NCI-H748 treated with DMSO at 0.1 percent for 48 hours (cell line): ENCODE measurements around the gene CDKN2A.

ENCODE experiments used
- DNase-seq: peaks from one replicate; lab custom pipeline; 2025; lab: John Stamatoyannopoulos, UW

CDKN2A gene

GRCh38 chr9:21993893-21994555 lies at the start of gene CDKN2A:
TSS of gene CDKN2A (minus strand) at chr9:21994392.
- DNase-seq, result peak; percentile 65

- DNase-seq, result no peak
Measured at GRCh38 chr9:22043928-22044327, 49.7 kb upstream of the CDKN2A start.

DNA sequence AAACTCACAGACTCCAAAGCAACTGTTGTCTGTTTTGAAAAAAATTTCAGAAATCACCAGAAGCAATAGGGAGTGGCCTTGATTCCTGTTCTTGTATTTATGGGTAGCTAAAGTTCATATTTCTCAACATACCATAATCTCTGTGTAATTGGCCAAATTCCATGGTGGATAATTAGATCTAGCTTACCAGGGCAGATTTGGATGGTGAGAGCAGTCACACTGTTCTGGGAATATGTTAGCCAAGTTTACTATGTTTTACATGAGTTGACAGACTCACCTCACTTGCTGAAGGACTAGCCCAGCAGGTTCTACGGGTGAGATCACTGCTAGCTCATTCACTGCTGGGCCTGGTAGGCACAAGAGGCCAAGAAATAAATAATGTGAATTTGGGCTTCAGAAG lies 47.6 kb upstream of the CDKN2A start:
- DNase-seq, result no peak

DNA sequence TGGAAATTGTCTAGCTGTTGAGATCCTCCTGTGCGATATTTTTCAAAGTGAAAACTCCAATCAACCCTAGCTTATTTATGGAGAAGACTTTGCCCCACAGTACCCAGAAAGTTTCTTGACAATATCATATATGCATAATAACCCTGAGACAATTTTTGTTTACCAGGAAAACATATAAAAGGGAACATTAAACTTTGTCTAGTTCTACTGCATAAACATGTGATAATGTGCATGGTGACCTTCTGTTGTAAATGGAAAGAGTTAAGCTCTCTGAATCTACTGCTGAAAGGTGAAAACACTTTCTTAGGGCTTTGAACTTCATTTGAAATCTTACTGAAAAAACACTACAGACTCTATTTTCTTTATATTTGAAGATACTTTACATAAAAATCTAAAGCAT lies 47.2 kb upstream of the CDKN2A start:
- no peak for DNase-seq

- no peak for DNase-seq
Measured at GRCh38 chr9:22040760-22041159, 46.6 kb upstream of the CDKN2A start.

DNA sequence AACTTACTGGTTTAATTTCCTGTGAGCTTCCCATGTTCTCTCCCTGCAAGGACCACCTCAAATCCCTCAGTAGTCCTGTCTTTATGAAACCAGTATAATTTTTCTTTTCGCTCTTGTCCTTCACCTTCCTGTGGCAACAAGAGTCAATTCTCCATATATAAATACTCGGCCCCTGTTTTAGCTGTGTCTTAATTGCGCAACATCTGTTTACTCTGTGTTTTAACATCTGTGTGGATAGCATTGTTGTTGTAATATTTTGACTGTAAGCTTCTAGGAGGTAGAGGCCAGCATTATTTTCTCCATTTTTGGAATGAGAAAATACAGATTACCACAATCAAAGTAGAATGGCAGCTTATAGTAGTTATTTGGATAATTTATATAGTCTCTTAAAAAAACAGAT lies 45.1 kb upstream of the CDKN2A start:
- DNase-seq, result no peak

GRCh38 chr9:22037954-22038690 lies 43.9 kb upstream of the CDKN2A start:
- peak; percentile 4 for DNase-seq

DNA sequence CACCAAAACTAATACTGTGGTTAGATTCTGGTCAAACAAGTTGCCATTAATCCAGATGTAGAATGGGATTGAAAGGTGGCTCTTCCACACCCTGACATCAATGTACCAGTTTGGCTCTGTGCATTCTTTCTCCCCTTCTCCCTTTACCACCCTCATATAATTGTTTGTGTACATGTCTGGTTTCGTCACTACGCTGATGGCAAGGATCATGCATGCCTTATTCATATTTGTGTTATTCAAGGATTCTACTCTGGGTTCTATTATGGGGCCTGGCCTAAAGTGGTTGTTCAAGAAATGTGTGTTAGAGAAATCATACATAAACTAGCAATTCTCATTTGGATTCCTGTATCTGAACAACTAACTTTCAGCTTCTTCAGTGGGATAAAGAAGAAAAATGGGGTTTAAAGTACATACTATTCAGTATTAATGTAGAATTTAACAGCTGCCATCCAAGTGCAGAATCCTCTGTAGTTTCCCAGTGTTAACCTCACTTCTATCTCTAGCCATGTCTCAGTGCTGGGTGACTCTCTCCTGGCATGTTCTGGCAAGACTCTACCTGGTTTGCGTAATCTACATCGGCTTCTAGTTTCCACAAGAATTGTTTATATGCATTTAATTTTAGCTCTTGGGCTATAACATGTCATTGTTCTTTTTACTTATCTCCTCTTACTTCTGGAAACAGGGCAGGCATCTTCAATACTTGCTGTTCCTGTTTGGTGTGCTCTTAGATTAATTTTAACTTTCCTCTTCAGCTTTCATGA lies 42.9 kb upstream of the CDKN2A start:
- no peak for DNase-seq

DNA sequence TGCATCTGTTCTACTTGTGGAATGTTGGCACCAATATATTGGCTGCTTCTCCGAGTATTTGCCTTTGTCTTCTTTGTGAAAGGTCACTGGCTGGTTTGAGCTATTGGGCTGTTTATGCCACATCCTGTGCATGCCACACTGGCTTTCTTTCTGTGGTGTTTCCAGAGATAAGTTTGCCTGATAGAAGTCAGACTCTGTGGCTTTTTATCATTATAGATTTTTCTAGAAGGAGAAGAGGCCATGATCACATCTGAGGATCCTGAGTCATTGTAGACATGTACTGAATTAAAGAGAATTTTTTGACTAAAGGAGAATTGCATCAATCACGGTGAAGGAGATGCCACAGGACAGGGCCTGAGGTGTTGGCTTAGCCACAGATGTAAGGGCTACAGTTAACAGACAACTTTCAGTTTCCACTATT lies 41.4 kb upstream of the CDKN2A start:
- DNase-seq, result no peak

DNA sequence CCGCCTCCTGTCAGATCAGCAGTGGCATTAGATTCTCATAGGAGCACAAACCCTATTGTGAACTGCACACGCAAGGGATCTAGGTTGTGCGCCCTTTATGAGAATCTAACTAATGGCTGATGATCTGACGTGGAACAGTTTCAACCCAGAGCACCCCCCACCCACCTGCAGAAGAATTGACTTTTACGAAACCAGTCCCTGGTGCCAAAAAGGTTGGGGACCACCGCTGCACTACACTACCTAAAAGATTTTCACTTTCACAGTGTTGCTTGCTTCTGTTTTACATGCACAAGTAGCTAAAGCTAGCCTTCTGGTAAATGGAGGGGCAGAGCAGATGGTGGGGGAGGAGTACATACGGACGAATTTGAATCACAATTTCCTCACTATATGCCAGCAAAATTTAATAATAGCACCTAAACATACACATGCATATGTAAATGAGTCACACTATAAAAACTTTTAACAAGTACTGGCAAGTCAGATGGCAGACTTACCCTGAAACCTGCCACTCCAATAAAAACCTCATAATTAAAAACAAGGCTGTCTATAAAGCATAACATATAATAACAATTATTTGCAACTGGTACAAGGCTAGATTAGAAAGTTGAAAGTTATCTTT lies 38.9 kb upstream of the CDKN2A start:
- no peak for DNase-seq

DNA sequence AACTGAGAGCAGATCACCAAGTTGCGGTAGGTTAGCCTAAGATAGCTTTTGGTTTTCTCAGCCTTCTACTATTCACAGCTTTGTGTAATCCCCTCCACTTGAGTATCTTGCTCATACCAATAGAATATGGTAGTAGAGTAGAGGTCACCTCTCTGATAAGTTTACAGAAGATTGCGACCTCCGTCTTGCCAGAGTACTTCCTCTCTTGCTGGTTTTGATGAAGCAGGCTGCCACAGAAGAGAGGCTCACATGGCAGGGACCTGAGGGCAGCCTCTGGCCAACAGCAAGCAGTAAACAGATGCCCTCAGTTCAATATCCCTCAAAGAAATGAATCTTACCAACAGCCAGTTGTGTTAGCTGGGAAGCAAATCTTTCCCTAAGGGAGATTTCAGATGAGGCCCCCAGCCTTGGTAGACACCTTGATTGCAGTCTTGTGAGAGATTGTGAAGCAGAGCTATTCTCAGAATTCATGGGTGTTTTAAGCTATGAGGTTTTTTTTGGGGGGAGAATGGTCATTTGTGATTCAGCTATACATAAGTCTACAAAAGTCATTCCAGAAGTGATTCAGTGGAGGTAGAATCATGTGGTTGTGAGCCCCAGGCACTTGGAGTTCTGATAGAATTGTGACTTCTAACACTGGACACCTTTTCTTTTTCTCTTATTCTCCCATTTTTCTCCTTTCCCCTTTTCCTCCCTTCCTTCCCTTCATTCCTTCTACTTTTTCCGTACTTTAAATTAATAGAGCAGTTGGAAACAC lies 37.6 kb upstream of the CDKN2A start:
- no peak for DNase-seq

DNA sequence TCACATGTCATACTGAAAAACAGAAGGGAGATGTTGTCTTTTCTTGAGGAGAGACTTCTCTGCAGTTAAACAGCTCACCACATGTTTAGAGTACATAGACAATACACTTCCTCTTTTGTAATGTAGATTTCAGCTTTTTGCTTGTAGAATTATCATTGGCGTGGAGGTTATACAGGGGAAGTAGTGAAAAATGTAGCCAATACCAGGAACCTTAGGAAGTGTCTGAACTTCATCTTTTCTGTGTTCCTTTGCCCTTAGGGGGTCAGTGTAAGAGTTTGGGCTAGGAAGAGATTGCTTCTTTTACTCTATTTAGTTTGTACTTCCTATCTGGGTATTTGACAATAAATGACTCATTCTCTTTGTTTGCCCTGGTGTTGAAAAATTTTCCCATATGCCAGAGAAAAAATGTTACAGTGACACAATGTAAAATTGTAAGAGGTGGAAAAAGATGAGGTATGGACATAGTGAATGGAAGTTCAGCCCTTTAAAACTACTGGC lies 36.0 kb upstream of the CDKN2A start:
- DNase-seq, result no peak

- DNase-seq, result no peak
Measured at GRCh38 chr9:22029231-22029630, 35.0 kb upstream of the CDKN2A start.

DNA sequence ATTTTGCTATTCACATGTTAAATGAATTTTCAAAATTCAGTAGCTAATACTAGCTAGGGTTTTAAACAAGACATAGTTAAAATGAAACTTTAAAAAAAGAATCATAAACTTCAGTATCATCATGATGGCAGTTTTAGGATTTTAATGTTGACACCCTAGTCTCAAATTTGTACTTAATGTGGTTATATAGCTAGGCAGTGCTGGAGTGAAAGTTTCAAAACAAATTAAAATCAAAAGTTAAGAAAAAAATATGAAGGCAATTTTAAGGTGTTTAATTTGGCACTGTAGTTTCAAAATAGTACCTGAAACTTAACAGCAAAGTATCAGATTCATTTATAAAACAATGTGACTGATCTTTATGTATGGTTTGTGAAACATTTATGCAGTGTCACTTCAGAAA lies 34.2 kb upstream of the CDKN2A start:
- no peak for DNase-seq

- DNase-seq, result no peak
Measured at GRCh38 chr9:22026696-22027095, 32.5 kb upstream of the CDKN2A start.

DNA sequence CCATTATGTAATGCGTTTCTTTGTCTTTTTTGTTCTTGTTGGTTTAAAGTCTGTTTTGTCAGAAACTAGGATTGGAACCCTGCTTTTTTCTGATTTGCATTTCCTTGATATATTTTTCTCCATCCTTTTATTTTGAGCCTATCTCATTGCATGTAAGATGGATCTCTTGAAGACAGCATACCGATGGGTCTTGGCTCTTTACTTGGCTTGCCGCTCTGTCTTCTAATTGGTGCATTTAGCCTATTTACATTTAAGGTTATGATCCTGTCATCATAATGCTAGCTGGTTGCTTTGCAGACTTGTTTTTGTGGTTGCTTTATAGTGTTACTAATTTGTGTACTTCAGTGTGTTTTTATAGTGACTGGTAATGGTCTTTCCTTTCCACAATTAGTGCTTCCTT lies 28.2 kb upstream of the CDKN2A start:
- DNase-seq, result no peak

DNA sequence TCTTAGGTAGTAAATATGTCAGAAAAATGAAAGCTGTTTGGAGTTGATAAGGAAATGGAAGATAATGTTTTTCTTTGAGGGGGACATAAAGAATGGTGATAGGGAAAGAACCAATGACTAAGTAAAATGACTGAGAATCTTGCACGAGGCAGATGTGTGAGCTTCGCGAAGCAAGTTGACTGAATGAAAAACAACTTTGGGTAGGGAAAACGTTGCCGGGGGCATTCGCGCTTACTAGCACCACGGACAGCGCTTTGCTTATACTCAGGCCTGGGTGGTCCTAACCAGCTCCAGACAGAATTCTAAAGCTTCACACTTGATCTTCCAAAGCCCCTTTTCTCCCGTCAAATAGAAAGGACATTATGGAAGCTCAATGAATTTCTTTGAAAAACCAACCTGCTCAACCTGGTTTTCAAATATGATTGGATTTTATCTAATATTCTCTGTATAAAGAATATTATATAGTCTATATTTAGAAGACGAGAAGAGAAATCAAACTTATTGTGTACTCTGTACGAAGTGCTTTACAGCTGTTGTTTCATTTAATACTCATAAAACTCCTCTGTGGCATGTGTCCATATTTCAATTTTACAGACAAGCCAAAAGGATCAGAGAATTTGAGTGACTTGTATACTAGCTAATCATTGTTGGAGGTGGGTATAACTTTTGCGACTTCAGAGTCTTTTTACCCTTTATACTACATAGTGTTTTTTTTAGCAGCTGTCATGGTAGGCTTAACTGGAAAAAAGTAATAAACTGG lies 16.9 kb upstream of the CDKN2A start:
- no peak for DNase-seq

DNA sequence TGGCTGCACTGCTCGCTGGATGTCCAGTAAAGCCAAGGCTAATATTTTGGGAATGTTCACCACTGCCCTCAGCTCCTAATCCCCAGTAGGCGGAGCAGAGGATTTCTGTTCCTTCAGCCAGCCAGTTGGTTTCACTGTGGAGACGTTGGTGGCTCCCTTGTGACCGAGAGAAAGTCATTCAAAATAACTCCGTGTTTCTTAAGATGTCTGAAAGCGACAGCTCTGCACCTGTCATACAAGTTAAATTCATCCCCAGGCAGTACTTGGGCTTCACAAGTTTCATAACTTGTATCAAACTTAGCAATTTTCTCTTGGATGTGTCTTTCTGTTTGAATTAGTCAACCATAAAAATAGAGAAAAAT lies 15.3 kb upstream of the CDKN2A start:
- no peak for DNase-seq

GRCh38 chr9:22008717-22009505 lies 14.7 kb upstream of the CDKN2A start, which contains the start of gene CDKN2B:
TSS of gene CDKN2B (minus strand) at chr9:22009305. CDS start at chr9:22008953, 352 bp downstream.
- DNase-seq, result peak; percentile 90

DNA sequence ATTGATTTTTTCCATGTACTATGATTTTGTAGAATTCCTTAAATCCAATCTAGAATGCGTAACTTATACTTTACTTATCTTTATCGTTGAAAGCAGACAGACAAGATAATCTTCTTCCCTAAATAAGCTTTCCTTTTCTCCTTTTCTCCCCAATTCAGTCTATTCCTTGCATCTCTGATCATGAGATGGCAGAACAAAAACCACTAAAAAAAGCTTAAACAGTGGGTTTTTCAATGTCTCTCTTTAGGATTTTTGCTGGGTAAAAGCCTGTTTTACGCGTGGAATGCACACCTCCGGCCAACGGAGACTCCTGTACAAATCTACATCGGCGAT lies 14.2 kb upstream of the CDKN2A start:
- peak; percentile 54 for DNase-seq
